GM12891 (cell line): ENCODE results near the gene GPATCH8.

ENCODE experiments used
- DNase-seq: peaks from one replicate; pipeline ENCODE4 v3.0.0; 2011; ENCODE audit warnings: low spot score; ENCODE audit not compliant: insufficient read length
- FAIRE-seq: peaks from 2 replicates; lab custom pipeline; 2011; peaks lifted over from hg19 to GRCh38; lab: Jason Lieb, UNC
- PAX5 ChIP-seq: IDR thresholded peaks from 2 replicates; pipeline ENCODE4 v1.6.1; 2011; ENCODE audit warnings: low read length, moderate library complexity, mild to moderate bottlenecking; ENCODE audit not compliant: insufficient read depth, severe bottlenecking
- POLR2A ChIP-seq: IDR thresholded peaks from 2 replicates; pipeline ENCODE4 v1.6.1; 2011; ENCODE audit warnings: low read depth, low read length, control low read depth
- POLR2AphosphoS5 ChIP-seq: IDR thresholded peaks from 2 replicates; pipeline ENCODE4 v1.6.1; 2011; ENCODE audit warnings: low read depth, low read length, control low read depth
- POU2F2 ChIP-seq: IDR thresholded peaks from 2 replicates; pipeline ENCODE4 v1.6.1; 2011; ENCODE audit warnings: low read depth, mild to moderate bottlenecking, control low read depth, low read length, moderate library complexity
- SPI1 ChIP-seq: IDR thresholded peaks from 2 replicates; pipeline ENCODE4 v1.6.1; 2011; ENCODE audit warnings: low read depth, low read length, control low read depth
- TAF1 ChIP-seq: IDR thresholded peaks from 2 replicates; pipeline ENCODE4 v1.6.1; 2011; ENCODE audit warnings: low read depth, low read length, control low read depth

GPATCH8 gene

DNA sequence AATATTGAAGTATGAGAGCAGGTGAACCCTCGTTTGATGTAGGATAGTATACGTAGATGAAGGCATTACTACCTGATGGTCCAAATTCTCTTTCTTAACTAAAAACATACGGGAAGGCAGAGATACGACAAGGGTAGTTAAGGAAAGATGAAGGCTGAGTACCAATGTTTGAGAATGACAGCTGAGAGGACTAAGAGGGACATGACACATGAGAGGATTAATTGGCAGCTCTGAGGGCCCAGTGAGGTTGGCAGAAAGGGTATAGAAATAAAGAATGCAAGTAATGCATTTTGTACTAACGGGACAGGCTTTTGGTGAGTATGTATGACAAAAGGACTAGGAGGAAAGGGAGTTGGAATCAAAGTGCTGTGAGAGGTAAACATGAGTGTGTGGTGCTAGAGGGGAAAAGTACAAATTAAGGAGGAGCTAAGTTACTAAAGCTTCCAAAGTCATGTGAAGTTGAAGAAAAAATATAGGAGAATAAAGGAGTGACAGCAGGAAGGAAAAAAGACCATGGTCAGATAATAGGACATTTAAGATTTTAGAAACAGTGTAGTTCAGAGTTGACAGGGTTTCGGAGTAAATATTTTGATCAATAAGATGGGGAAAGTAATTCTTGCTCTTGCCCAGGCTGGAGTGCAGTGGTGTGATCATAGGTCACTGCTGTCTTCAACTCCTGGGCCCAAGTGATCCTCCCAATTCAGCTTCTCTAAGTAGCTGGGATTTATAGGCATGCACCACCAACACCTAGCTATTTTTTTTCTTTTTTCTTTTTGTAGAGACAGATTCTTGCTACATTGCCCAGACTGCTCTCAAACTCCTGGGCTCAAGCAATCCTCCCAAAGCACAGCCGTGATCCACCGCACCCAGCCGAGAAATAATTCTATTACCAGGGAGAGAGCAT is 70.7 kb downstream of the GPATCH8 start:
- FAIRE-seq = no peak
- TF ChIP-seq POU2F2 (no peak), SPI1 (no peak), TAF1 (no peak), POLR2AphosphoS5 (no peak), POLR2A (no peak), PAX5 (no peak)

DNA sequence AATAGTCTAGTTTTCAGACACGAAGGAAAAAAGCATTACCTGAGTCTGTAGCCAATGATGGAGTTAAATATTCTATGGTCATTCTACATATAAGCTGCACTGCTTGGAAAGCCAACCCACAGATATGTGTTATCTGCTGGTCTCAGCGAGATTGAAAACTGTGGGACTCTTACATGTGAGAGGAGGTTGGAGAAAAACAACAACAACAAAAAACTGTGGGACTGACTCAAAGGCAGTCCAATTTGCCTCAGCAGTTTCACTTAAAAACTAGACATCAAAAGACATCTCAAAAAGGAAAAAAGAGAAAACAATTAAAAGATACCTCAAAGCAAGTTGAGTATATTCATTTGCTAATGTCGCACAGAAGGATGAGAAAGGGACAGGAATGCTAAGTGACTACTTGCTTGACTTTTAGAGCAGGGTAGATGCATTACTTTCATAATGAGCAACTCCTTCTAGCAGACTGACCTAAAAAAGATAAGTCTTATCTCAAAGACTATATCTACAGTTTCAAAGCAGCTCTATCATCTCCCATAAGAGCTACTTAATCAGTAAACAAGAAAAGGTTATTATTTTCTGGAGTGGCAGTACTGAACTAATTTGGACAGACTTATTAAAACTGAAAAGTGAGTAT is 78.3 kb downstream of the GPATCH8 start:
- DNase-seq = no peak
- FAIRE-seq = peak; percentile 69
- TF ChIP-seq POU2F2 = no peak
- TF ChIP-seq PAX5 = no peak
- TF ChIP-seq POLR2A = no peak
- no peak for TF ChIP-seq TAF1
- no peak for TF ChIP-seq SPI1
- TF ChIP-seq POLR2AphosphoS5 = no peak

More for the DNA sequence above, 70.7 kb downstream of the GPATCH8 start:
- DNase-seq = no peak

DNA sequence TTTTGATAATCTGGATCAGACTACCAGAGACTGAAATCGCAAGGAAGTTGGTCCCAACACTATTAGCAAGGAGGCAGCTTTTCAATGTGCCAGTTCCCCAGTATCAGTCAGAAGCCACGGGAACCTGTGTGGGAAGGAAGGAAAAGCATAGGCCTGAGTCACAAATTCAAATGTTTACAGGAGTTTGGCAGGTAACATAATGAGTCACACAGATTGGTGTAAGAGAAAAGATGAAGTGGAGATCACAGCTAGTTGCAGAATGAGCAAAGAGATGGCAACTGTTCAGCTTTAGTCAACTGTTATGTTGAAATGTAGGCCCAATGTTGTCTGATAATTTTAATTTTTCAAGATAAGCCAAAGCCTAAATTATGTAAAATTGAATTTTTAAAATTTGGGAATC is 85.7 kb downstream of the GPATCH8 start:
- peak; percentile 86 for TF ChIP-seq SPI1
- no peak for TF ChIP-seq PAX5
- peak; percentile 19 for DNase-seq
- peak; percentile 58 for FAIRE-seq

DNA sequence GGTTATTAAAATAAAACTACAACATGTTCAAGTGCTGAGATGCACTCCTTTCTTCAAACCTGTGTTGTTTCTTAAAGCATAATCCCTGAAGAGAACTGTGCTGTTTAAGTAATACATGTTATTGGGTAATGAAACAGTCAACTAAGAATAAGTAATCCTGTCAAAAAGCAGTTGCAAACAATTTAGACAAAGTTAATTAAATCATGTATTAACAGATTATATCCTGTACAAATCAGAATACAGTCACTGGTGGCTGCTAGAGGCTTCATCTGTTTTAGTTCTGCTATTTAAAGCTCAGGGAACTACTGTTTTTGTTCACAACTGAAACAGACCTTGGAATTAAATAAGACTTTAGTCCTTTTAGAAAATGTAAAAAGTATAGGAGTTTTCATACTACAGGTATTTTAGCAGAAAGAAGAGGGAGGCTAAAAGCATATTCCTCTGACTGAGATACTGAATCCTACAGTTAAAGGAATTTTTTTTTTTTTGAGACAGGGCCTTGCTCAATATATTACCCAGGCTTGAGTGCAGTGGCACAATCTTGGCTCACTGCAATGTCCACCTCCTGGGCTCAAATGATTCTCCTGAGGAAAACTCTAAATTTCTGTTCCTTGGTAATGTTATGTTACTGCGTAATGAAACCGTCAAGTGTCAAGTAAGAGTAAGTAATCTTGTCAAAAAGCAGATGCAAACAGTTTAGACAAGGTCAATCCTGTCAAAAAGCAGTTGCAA is 86.5 kb downstream of the GPATCH8 start:
- TF ChIP-seq POLR2A (no peak), POLR2AphosphoS5 (no peak), SPI1 (no peak), PAX5 (no peak), POU2F2 (no peak), TAF1 (no peak)
- FAIRE-seq = peak; percentile 69
- DNase-seq = no peak

DNA sequence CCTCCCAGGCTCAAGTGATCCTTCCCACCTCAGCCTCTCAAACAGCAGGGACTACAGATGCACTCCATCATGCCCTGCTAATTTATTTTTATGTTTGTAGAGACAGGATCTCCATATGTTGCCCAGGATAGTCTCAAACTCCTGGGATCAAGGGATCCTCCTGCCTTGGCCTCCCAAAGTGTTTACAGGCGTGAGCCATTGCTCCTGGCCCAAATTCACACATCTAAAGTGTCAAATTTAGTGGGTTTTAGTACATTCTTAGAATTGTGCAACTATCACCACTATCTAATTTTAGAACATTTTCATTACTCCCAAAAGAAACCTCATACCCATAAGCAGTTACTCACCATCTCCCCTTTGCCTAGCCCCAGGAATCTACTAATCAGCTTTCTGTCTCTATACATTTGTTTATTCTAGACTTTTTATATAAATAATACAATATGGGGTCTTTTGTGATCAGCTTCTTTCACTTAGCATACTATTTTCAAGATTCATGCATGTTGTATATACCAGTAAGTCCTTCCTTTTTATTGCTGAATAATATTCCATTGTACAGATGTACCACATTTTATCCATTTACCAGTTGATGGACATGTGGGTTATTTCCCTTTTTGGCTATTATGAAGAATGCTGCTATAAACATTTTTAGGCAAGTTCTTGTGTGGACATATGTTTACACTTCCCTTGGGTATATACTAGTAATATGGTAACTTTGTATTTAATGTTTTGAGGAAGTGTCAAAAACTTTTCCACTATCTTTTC is 88.6 kb downstream of the GPATCH8 start:
- DNase-seq (no peak), FAIRE-seq (no peak)
- TF ChIP-seq TAF1 (no peak), POLR2A (no peak), POLR2AphosphoS5 (no peak), PAX5 (no peak), POU2F2 (no peak), SPI1 (no peak)

DNA sequence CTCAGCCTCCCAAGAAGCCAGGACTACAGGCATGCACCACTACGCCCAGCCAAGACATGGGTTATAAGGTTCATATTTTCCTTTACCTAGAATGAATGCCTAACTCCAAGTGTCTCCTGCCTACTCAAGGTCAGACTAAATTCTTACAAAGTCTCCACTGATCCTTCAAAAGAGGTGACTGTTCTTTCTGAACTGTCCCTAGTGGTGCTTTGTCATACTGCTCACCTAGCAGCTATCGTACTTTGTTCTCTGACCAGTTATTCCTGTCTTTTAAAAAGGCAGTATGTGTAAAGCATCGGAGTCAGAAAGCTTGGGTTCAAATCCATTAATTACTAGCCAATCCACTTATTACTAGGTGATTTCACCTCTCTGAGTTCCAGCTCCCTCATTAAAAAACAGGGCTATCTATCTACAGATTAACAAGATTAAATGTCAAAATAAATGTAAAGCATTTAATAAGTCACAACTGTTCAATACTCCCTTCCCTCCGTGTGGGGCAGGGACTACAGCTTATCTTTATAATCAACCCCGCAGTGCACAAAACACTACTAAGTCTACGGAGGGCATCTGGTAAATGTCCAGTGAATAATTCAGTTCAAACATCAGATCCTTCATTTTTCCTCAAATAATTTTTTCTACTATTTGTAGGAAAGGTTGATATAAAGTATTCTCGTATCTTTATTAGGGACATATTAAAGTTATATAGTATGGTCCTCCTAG is 93.7 kb downstream of the GPATCH8 start:
- FAIRE-seq (peak; percentile 9), DNase-seq (no peak)
- no peak for TF ChIP-seq POU2F2
- TF ChIP-seq POLR2AphosphoS5 = no peak
- TF ChIP-seq POLR2A = no peak
- no peak for TF ChIP-seq PAX5
- no peak for TF ChIP-seq SPI1
- no peak for TF ChIP-seq TAF1

DNA sequence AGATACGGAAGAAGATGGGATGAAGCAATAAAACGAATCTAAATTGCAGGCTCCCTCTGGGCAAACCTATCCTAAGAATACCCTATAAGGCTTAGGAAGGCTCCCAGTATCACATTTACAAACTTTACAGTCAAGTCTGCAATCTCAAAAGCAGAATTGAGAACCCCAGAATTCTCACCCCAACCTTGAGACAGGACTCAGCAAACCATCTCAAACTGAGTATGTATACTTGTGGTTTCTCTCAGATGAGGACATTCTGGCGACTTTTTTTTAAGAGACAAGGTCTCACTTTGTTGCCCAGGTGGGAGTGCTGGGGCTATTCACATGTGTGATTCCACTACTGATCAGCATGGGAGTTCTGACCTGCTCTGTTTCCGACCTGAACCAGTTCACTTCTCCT is 94.4 kb downstream of the GPATCH8 start:
- DNase-seq = no peak
- peak; percentile 71 for FAIRE-seq
- no peak for TF ChIP-seq TAF1
- peak; percentile 80 for TF ChIP-seq SPI1
- TF ChIP-seq POLR2A = no peak
- no peak for TF ChIP-seq POLR2AphosphoS5
- no peak for TF ChIP-seq POU2F2

DNA sequence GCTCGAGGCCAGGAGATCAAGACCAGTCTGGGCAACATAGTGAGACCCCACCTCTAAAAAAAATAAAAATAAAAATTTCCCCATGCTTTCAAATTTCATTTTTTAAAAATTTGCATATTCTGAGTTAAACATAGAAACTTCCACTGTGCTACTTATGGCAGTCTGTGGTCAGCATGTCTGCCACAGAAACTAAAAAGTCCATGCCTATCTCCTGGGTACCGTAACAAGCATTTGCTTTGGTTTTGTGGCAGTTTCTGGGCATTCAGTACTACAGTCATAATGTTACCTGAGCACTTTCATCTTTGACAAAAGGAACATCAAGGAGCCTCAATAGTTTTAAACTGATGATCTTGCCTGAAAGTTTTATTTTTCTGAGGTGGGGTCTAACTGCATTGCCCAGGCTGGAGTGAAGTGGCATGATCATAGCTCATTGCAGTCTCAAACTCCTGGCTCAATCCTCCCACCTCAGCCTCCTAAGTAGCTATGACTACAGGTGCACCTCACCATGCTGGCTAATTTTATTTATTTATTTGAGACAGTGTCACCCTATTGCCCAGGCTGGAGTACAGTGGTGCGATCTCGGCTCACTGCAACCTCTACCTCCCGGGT is 100.5 kb downstream of the GPATCH8 start:
- peak; percentile 51 for FAIRE-seq
- TF ChIP-seq SPI1 (no peak), PAX5 (no peak), TAF1 (no peak), POLR2A (no peak), POU2F2 (peak; percentile 81), POLR2AphosphoS5 (no peak)
- DNase-seq = no peak
